ENCODE measurements around the gene KLHL12.

Gene KLHL12

DNA sequence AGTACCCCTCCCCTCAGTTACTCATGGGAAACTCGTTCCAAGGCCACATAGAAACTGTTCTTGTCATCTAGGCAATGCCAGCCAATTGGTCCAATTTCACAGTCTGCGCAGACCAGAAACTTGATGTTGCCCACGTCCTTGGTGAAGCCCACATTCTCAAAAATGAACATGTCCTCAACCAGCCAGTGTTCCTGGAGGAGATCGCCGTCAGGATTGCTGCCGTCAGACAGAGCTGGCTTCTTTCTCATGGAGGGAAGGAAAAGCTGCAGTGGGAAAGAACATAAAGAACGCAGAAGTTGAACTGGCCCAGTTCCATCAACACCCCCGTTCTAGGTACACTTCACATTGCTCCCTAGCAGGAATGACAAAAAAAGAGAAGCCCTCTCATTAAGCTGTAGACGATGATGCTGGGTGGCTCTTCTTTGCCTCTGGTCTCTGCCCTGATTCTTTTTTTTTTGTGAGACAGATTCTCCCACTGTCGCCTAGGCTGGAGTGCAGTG is 46.0 kb downstream of the KLHL12 start:
- DNase-seq (ENCODE audit: low read depth): no peak

DNA sequence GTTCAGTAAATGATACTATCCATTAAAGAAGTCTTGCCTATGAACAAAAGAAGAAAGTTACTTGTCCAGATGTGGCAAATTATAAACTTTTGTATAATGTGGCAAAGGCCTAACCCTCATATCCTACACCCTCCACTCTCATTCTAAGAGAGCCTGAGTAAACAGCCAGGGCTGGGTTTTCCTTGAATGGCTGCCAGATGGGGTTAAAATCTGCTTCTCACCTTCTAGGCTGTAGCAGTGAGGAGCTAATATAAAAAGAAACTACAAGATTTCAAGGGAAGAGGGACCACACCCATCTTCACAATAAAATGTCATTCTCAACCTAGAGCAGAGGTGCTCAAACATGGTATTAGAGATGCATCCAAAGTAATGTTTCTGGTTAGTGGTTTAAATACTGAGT is 47.0 kb downstream of the KLHL12 start:
- DNase-seq (ENCODE audit: low read depth): no peak

DNA sequence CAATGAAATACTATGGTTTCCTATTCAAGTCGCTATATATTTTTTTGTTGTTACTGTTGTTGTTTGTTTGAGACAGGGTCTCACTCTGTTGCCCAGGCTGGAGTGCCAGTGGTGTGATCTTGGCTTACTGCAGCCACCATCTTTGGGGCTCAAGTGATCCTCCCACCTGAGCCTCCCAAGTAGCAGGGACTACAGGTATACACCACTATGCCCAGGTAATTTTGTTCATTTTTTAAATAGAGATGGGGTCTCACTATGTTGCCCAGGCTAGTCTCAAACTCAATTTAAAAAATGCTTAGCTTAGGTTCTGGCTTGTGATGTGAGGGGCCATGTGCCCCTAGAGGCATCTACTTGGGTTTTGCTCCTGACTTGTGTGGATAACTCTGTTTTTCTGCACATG is 47.9 kb downstream of the KLHL12 start:
- DNase-seq (ENCODE audit: low read depth): no peak

DNA sequence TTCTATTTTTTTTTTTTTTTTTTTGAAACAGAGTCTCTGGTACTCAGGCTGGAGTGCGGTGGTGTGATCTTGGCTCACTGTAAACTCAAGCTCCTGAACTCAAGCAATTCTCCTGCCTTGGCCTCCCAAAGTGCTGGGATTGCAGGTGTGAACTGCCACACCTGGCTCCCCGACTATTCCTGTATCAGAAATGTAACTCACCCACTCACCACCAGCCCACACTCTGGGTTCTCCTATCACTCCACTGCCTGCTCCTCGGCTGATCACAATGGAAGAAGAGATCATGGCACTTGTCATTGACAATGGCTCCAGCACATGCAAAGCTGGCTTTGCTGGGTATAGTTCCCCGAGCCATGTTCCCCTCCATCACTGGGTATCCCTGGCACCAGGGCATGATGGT is 54.0 kb downstream of the KLHL12 start:
- DNase-seq (ENCODE audit: low read depth): no peak

DNA sequence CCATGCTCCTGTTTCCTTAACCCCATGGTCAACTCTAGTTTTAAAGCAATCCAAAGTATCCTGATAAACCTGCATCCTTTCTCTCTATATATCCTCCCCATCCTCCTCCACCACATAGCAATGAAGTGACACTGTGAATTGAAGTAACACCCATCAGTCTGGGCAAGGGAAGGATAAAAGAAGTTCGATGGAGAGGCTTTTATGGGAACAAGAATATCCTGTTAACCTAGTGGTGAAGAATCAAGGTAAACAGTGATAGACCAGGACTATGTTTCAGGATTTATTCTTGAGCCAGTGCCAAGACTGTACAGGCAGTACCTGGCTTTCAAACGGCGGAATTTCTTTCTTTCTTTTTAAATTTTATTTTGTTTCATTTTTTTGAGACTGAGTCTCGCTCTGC is 55.7 kb downstream of the KLHL12 start:
- no peak for DNase-seq (ENCODE audit: low read depth)

DNA sequence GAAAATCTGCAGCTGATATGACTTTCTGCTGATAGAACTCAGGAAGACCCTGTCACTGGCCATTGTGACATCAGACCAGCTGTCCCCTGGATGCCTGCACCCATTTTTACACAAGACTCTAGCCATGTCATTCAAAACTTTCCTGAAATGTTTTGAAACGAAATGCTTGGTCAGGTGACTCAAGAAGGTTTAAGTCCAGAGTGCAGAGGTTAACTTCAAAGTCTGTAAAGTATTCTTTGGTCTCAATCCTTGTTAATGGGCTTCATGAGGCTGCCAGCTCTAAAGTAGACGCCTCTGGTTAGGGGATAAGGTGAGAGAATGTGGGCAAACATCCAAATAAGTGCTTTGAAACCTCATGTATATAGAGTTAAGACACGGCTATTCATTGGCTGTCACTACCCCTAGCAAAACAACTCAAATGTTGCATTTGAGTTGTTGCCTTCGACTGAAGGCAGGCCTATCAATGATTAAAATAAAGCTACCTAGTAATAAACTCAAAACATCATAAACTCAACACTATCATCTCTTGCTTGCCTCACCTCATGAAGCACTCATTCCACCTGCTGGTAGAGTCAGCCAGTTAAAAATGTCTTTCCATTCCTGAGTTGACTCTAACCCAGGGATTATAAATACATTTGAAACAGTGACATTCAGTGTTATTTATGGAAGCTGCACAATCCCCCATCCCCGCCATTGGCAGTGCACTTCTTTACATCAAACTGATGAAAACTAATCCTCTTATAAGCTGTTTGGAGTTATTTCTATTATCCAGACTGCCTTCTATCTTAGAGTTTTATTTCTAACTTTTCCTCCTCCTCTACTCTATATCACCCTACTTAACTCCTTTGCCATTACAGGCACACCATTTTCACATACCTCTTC is 64.1 kb downstream of the KLHL12 start:
- DNase-seq (ENCODE audit: low read depth): no peak

DNA sequence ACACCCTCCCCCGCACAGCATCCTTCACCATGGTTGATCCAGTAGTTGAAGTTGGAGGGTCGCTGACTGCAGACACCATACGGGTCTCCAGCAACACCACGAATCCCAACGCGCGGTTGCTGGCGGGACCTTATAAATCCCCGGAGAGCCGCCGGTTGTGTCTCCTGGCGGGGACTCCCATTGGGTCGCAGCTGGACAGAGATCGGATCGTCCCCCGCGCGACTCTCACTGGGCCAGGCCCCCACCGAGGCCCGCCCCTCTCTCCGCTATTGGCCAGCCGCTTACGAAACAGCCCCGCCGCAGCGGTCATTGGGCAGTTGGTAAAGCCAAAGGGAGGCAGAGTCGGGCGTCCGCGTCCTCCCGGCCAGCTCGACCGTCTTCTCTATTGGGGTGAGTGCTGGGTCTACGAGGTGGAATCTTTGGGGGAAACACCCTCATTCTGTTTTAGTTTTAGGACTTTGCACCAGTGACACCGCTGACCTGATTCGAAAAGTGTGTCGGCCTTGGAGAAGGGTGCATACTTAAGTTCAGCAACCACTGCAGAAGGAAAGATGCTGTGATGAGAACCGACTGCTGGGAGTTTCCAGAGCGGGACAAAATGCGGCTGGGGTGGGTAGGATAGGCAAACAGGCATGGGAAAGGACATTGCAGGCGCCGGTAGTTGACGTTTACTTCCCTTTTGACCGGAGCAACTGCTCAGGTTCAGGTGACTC is 65.5 kb downstream of the KLHL12 start:
- DNase-seq (ENCODE audit: low read depth): peak; percentile 52

DNA sequence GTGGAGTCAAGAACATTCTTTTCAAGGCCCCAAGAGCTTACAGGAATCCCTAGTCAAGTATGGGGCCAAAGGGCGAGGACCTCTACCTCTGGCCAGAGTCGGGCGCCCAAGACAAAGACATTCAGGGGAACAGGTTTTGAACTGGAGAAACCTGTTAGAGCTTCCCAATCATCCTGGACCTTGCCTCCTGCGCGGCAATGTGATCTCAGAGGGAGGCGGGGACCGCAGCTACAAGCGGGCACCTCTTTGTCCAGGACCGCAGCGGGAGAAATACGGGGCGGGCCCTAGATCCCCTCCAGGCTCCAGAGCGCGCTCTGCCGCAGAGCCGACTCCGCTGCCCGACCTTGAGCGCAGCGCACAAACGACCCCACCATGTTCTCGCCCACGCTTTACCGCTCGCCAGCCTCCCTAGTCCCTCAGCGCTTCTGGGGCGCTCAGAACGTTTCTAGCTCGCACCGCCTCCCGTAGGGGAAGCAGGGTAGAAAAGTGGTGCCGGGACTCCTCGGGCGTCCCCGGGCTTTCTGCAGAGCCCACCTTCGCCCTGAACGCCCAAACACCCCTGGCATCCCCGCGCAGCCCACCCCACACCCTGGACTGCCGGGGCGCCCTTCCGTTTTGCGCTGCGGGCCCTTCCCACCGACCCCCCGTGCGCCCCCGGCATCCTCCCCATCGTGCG is 66.2 kb downstream of the KLHL12 start:
- DNase-seq (ENCODE audit: low read depth): no peak

DNA sequence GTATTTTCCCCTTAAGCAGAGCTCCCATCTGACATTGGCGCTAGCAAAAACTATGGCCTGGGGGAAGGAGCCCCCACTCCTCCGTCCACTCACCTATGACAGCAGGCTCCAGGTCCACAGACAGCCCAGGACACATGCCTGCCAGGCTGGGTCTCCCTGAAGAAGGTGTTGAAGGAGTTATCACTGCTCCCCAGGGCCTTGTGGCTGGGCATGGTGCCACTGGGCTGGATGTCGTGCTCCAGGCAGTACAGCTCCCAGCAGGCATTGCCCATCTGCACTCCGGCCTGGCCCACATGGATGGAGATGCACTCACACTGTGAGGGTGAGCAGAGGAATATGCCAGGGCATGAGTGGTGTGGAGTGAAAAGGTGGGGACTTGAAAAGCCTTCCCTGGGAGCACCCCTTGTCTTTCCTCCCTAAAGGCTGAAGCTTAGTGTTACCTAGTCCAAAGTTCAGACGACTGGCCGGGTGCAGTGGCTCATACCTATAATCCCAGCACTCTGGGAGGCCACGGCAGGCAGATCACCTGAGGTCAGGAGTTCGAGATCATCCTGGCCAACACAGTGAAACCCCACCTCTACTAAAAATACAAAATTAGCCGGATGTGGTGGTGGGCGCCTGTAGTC is 68.1 kb downstream of the KLHL12 start:
- DNase-seq (ENCODE audit: low read depth): no peak

DNA sequence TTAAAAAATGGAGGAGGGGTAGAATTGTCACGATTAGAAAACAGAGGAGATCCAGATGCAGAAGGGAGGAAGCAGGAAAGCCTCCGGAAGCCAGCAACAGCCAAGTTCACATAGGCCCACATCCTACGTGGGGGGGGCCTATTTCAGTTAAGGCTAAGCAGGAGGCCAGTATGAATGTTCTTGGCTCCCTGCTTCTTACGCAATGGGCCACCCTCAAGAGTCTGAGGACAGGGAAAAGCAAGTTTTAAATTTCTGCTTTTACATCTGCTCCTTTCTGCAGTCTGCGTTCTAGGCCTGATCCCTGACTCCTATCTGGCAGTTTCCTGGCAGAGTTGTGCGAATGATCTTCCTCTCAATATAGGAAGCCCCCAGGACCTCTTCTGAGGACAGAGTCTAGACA is 68.7 kb downstream of the KLHL12 start:
- no peak for DNase-seq (ENCODE audit: low read depth)

DNA sequence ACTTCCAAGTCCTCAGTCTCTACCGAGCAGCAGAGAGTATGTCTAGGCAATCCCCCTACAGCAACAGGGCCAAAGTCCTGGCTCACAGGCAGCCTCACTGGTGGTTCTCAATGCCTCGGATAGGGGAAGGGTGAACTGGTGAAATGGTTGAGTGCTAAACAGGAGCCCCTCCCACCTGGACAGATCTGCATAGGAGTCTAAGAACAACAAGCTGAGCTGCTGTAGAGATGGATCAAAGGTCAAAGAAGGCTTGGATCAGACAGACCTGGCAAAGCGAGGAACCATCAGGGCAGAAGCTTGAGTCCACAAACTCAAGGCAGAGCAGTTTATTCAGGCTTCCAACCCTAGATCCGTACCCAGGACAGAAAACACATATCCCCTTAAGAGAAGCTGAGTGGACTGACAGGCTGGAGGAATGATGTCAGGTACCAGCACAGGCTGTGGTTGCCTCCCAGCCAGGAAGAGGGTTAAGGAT is 69.9 kb downstream of the KLHL12 start:
- DNase-seq (ENCODE audit: low read depth): no peak

DNA sequence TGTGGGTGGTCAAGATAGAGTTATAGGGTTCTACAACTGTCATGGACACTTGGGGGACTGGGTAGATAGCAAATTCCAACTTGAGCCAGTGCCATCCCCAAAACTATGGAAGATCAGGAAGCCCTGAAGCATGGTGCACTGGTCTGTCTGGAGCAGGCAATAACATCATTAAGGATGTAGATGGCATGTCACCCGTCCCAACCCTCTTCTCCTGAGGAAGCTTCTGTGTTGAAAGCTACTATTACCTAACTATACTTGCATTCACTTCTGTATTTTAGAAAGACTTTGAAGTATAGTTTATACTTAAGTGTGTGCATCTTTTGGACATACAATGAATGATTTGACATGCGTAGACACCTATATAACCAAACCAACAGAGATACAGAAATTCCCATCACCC is 71.0 kb downstream of the KLHL12 start:
- DNase-seq (ENCODE audit: low read depth): no peak

DNA sequence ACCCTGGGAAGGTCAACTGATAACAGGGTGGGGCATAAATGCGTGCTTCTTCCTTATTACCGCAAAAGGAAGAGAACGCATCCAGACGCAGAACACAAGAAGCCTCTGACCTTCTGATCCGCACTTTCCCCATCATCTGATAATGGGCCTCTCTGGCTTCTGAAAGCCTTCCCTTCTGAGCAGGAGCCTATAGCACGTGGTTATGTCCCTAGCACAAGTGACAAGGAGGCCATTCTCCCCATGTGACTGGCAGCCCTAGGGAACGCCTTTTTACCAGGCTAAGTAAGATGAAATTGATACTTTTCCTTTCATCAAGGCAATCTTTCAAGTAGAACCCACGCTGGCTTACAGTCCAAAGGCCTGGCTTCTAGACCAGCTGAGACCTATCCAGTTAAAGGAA is 72.2 kb downstream of the KLHL12 start:
- no peak for DNase-seq (ENCODE audit: low read depth)

DNA sequence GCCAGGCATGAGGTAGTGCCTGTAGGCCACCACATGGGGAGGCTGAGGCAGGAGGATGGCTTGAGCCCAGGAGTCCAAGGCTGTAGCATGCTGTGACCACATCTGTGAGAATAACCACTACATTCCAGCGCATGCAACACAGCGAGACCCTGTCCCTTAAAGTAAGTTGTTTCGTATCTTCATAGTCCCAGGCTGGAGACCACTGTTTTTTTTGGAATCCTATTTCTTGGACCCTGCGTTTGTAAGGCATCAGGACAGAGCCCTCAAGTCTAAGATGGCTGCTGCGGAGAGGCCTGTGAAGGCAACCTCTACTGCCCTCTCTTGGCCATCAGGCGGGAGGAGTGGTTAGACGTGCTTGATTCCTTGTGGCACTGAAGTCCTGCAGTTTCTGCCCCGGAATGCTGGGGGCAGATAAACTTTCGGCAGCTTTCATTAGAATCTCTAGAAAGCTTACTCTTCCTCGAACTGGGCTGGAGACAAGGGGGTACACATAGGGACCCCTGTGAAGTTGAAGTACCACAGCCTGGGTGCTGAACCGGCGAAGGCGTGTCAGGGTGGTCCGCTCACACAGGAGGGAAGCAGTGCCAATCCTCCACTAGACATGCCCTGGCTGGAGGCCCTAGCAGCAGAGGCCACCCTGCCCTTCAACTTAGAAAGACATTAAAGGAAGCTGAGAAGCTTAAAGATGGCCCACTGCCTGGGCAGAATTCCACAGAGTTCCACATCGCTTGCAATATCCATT is 74.7 kb downstream of the KLHL12 start:
- DNase-seq (ENCODE audit: low read depth): peak; percentile 65

DNA sequence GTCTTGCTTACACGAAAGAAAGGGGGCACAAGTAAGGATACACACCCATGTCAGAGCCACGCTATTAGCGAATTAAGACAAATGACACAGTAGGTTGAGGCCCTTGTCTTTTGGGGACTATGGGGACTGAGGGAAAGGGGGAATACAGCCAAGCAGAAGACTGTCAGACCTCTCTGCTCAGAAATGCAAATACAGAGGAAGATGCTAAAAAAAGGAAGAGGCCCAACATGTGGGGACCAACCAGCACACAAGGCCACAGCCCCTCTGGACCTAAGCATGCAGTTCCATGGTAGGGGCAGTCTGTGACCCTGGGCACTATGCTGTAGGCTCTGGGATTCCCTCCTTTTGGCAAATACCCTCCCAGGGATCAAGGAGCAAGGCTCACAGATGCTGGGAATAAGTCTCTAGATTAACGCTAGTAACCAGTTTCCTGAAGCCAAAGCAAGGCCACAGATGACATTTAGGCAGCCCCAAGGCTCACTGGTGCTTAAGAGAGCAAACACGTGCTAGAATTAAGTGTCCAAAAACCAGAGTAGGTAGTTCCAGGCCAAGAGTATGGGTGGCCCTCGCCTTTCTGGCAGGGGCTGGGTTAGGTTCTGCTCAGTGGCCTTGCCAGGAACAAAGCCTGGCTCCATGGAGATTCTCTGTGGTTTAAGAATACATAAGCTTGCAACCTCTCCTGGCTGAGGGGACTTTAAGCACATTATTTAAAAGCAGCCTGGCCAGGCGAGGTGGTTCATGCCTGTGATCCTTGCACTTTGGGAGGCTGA is 76.3 kb downstream of the KLHL12 start:
- no peak for DNase-seq (ENCODE audit: low read depth)

DNA sequence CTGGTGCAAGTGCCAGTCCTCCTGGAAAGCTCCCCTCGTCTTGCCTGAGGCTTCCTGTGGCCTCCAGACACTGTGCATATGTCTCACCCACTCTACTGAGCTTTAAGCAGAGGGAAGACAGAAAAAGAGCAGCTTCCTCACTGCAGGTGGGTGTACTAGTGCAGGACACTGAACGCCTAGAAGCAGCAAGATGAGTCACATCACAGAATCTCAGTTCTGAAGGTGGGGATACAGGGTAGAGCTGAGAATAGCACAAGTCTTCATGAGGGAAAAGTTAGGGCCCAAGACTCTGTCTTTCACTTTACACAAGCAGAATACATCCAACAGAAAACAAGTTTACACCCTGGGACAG is 78.9 kb downstream of the KLHL12 start:
- DNase-seq (ENCODE audit: low read depth): no peak

DNA sequence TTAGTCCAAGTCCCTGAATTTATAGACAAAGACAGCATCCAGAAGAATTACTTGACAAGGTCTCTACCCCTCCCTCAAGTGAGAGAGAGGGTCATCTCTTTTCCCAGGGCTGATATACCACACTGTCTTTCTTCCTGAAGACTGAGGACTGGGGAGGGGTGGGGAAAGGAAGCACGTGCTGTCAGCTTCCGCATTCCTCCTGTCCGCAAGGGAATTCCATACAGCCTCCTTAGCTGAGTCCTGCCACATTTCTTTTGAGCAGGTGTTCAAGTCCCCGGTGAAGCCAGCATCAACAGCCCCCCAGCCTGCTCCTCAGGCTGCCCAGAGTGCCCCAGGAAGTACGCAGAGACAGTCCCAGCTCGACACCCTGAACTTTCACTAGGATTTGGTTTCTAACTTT is 82.1 kb downstream of the KLHL12 start:
- no peak for DNase-seq (ENCODE audit: low read depth)

DNA sequence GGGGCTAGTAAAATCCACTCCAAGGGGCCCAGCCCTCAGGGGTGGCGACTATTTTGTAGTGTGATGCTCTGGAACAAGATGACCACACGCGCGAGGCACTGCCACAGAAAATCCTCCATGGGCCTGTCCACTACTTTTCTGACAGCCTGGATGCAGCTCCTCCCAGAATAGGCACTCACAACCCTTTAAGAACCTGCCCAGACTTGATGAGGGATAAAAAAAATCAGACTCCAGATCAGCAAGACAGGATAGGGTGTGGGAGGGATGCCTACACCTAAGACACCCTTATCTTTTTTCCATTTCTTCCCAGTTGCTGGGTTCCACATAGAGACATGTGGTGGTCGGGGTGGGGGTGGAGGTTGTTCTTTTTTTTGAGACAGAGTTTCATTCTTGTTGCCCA is 82.8 kb downstream of the KLHL12 start:
- DNase-seq (ENCODE audit: low read depth): no peak

DNA sequence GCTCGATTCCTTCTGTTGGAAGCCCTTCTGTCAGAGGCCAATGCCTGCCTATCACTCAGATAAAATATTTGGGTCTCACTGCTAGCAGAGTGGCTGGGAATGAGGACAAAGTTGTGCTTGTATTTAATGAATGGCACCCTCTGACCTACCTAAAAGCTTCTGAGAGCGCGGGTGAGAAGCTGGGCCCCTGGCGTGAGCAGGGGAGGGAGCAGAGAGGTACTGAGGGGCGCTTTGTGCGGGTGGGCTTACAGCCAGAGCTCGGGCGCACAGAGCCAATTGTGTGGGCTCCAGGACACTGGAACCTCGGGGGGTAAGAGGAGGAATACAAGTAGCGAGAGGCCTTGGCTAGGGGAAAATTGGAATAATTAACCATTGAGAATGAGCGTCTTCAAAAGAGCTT is 84.0 kb downstream of the KLHL12 start:
- DNase-seq (ENCODE audit: low read depth): no peak

All from CMK (cell line).